ENCODE results near the gene IL36G. TPM values are rescaled to one million over a fixed set of nuclear protein-coding genes. Genes with fewer than 3 reads are reported as not detected.

Gene IL36G
- total RNA-seq, 2 experiments from 2014 or later, result not detected

DNA sequence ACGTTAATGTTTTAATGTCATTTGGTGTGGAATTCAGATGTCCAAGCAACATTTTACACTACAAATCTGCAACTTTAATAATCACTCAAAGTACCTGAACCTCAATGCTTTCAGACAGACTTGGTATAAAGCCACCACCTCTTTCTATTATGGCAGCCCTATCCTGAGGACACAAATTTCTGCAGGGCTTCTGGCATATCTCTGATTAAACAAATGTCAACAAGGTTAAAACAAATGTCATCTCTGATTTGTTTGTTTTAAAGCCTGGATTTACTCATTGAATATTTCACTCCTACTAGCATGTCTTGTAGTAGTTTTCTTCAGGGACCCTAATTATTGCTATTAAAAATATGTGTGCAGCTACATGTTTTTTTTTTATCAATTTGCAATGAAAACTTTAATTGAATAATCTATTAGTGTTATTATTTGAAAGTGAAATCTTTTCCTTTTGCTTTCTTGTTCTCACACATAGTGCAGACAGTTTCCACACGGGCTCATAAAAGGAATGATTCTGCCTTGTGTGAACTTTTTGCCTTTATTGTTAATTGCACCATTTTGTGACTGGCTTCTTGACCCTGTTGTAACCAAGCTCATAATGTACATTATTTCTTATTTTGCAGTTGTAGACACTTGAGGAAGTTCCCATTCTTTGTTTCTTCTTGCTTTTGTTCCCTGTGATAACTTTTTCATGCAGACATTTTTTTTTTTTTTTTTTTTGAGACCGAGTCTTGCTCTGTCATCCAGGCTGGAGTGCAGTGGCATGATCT, 36.8 kb upstream of the IL36G start:
- ChIA-PET CTCF (ENCODE audit: unreplicated experiment) (interaction anchor here (0.6 to 1.1 kb wide), 3 partner anchors 9 to 56 kb away, joined by 3 to 6 read pairs (median 3); no protein-coding TSS in a partner anchor), POLR2A (interaction anchor here (0.6 to 1.1 kb wide), 5 partner anchors 26 to 207 kb away, joined by 3 to 5 read pairs (median 3); no protein-coding TSS in a partner anchor)
- BruUV-seq (replicated peaks), result no TSS peak
- intact Hi-C loops (cut with micrococcal nuclease; ENCODE audit: unreplicated experiment), result loop anchor here (2.0 kb wide), 1 partner anchor 192 kb away; no protein-coding TSS in a partner anchor
- Histone ChIP-seq H2AFZ (ENCODE audit: low read length) (no peak overlapping the region), H3K4me1 (ENCODE audit: insufficient read depth, low read length, poor library complexity, severe bottlenecking) (no peaks in the 10 kb centered on the region), H3K4me3 (ENCODE audit: low read depth, low read length, poor library complexity, severe bottlenecking) (no peak overlapping the region), H3K36me3 (ENCODE audit: insufficient read depth, low read length) (no peaks in the 10 kb centered on the region), H4K20me1 (ENCODE audit: insufficient read depth, low read length) (no peaks in the 10 kb centered on the region), H3K79me2 (ENCODE audit: insufficient read depth, low read depth, low read length) (no peaks in the 10 kb centered on the region), H3K4me2 (ENCODE audit: low read length) (no peak overlapping the region), H3K27ac (ENCODE audit: low read depth, low read length, poor library complexity, severe bottlenecking) (no peak overlapping the region), H3K9me2 (ENCODE audit: insufficient read depth, low read length) (no peaks in the 10 kb centered on the region), H3K9me3 (ENCODE audit: low read length) (0 out of 2 replicates have a peak, but pooled peaks cover 7% of the 10 kb centered on the region)
- no peak for DNase-seq (ENCODE audit: low spot score)
- no peak for TF ChIP-seq EZH2phosphoT487 (IDR thresholded peaks at IDR 0.05; ENCODE audit: borderline replicate concordance, low read depth, low read length)
- TF ChIP-seq, protein P1, sequence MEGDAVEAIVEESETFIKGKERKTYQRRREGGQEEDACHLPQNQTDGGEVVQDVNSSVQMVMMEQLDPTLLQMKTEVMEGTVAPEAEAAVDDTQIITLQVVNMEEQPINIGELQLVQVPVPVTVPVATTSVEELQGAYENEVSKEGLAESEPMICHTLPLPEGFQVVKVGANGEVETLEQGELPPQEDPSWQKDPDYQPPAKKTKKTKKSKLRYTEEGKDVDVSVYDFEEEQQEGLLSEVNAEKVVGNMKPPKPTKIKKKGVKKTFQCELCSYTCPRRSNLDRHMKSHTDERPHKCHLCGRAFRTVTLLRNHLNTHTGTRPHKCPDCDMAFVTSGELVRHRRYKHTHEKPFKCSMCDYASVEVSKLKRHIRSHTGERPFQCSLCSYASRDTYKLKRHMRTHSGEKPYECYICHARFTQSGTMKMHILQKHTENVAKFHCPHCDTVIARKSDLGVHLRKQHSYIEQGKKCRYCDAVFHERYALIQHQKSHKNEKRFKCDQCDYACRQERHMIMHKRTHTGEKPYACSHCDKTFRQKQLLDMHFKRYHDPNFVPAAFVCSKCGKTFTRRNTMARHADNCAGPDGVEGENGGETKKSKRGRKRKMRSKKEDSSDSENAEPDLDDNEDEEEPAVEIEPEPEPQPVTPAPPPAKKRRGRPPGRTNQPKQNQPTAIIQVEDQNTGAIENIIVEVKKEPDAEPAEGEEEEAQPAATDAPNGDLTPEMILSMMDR (conservative IDR thresholded peaks at IDR 0.05; ENCODE audit: low read length), result no peak

DNA sequence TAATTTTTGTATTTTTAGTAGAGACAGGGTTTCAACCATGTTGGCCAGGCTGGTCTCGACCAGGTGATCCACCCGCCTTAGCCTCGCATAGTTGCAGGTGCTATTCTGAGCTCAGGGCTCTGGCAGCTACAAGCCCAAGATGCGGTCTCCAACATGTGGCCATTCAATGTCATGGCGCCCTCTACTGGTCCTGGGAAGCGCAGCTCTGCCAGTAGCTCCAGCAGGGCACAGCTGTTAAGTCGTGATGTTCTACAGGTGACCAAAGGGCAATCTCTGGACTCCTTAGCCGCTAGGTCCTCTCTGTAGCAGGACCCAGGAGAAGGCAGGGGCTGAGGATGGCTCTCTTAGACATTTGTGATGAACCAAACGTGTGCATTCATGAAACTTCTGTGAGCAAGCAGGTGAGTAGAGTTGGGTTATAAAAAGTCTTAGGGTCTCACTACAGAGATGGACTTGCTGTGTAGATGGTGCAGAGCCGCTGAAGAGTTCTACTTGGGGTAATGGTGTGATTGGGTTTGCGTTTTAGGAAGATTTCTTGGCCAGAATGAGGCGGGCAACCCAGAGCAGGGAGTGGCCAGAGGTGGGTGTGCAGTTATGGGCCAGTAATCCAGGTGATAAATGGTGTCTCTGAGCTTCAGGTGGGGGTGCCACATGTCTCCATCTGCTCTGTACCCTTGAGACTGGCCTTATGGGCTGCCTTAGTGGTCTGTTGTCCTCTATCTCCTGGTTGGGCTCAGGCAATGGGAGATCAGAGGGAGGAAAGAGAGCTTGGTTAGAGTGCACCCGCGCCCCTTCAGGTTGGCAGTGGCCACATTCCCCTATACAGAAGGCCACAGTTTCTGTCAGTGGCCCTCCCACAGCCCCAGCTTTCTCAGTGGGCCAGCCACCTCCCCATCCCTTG, 35.8 kb upstream of the IL36G start:
- H3K4me2 ChIP-seq (ENCODE audit: low read length), result no peak overlapping the region
- no TSS peak for BruUV-seq (replicated peaks)
- POLR2A ChIA-PET, result interaction anchor here (0.6 kb wide), 1 partner anchor 36 kb away, joined by 3 read pairs; no protein-coding TSS in a partner anchor
- CTCF ChIA-PET (ENCODE audit: unreplicated experiment), result interaction anchor here (1.1 kb wide), 2 partner anchors 10 to 13 kb away, joined by 3 to 6 read pairs; no protein-coding TSS in a partner anchor
- TF ChIP-seq, protein P1 (conservative IDR thresholded peaks at IDR 0.05; ENCODE audit: low read length), result peak; percentile 85
- TF ChIP-seq EZH2phosphoT487 (IDR thresholded peaks at IDR 0.05; ENCODE audit: borderline replicate concordance, low read depth, low read length), result no peak
- no peak overlapping the region for H2AFZ ChIP-seq (ENCODE audit: low read length)
- H4K20me1 ChIP-seq (ENCODE audit: insufficient read depth, low read length), result no peaks in the 10 kb centered on the region
- H3K4me1 ChIP-seq (ENCODE audit: insufficient read depth, low read length, poor library complexity, severe bottlenecking), result no peaks in the 10 kb centered on the region
- H3K36me3 ChIP-seq (ENCODE audit: insufficient read depth, low read length), result no peaks in the 10 kb centered on the region
- peak; percentile 68 for DNase-seq (ENCODE audit: low spot score)
- no peak overlapping the region for H3K27ac ChIP-seq (ENCODE audit: low read depth, low read length, poor library complexity, severe bottlenecking)
- H3K9me3 ChIP-seq (ENCODE audit: low read length), result 0 out of 2 replicates have a peak, but pooled peaks cover 7% of the 10 kb centered on the region
- H3K79me2 ChIP-seq (ENCODE audit: insufficient read depth, low read depth, low read length), result no peaks in the 10 kb centered on the region
- no peaks in the 10 kb centered on the region for H3K9me2 ChIP-seq (ENCODE audit: insufficient read depth, low read length)
- H3K4me3 ChIP-seq (ENCODE audit: low read depth, low read length, poor library complexity, severe bottlenecking), result no peak overlapping the region
- intact Hi-C loops (cut with micrococcal nuclease; ENCODE audit: unreplicated experiment), result loop anchor here (2.0 kb wide), 1 partner anchor 193 kb away; no protein-coding TSS in a partner anchor
